Measurements from ENCODE around the gene BNIP3. TPM values are rescaled to one million over a fixed set of nuclear protein-coding genes. Genes with fewer than 3 reads are reported as not detected.
A peak's percentile ranks its signal among the peaks of the same experiment; 100 is the strongest.
"Not testable (repeated sequence)": the region's sequence is repeated elsewhere in the genome, so short reads cannot be mapped to it uniquely, and the experiment has no call there.

Gene BNIP3
- total RNA-seq, 1 donor from 2014 or later = 48.9 TPM

- H3K9me3 Mint-ChIP-seq = peaks cover 12% of the 10 kb centered on the region
- DNase-seq (ENCODE audit: low spot score) = no peak
- peak overlapping the region; percentile 66 for H3K27ac Mint-ChIP-seq
- intact Hi-C loops (cut with micrococcal nuclease) = no loop called here
- H3K4me3 Mint-ChIP-seq = peak overlapping the region; percentile 45
- peaks cover 72% of the 10 kb centered on the region for H3K4me1 Mint-ChIP-seq (ENCODE audit: low read depth)
- H3K27me3 Mint-ChIP-seq (ENCODE audit: insufficient read depth) = no peaks in the 10 kb centered on the region
- peaks cover 30% of the 10 kb centered on the region for H3K36me3 Mint-ChIP-seq (ENCODE audit: low read depth)
Observed at GRCh38 chr10:131926743-131927595, 54.8 kb downstream of the BNIP3 start.

GRCh38 chr10:131926253-131926652 is 55.5 kb downstream of the BNIP3 start:
- Mint-ChIP-seq H3K27ac (no peak overlapping the region), H3K4me1 (ENCODE audit: low read depth) (peaks cover 74% of the 10 kb centered on the region)

GRCh38 chr10:131925716-131926115 is 56.0 kb downstream of the BNIP3 start:
- Mint-ChIP-seq H3K36me3 (ENCODE audit: low read depth) (peaks cover 32% of the 10 kb centered on the region), H3K4me1 (ENCODE audit: low read depth) (peaks cover 74% of the 10 kb centered on the region), H3K4me3 (no peak overlapping the region), H3K27me3 (ENCODE audit: insufficient read depth) (no peaks in the 10 kb centered on the region), H3K27ac (no peak overlapping the region), H3K9me3 (peaks cover 17% of the 10 kb centered on the region)
- intact Hi-C loops (cut with micrococcal nuclease) = no loop called here
- DNase-seq (ENCODE audit: low spot score) = no peak

More at GRCh38 chr10:131926253-131926652, 55.5 kb downstream of the BNIP3 start:
- Mint-ChIP-seq H3K4me3 (no peak overlapping the region), H3K9me3 (peaks cover 12% of the 10 kb centered on the region), H3K27me3 (ENCODE audit: insufficient read depth) (no peaks in the 10 kb centered on the region), H3K36me3 (ENCODE audit: low read depth) (peaks cover 33% of the 10 kb centered on the region)
- no peak for DNase-seq (ENCODE audit: low spot score)
- intact Hi-C loops (cut with micrococcal nuclease) = no loop called here

GRCh38 chr10:131925011-131925649 is 56.6 kb downstream of the BNIP3 start:
- Mint-ChIP-seq H3K9me3 (peaks cover 21% of the 10 kb centered on the region), H3K36me3 (ENCODE audit: low read depth) (peaks cover 32% of the 10 kb centered on the region), H3K27ac (peak overlapping the region; percentile 8), H3K4me1 (ENCODE audit: low read depth) (peaks cover 74% of the 10 kb centered on the region), H3K27me3 (ENCODE audit: insufficient read depth) (no peaks in the 10 kb centered on the region), H3K4me3 (no peak overlapping the region)
- DNase-seq (ENCODE audit: low spot score) = no peak
- intact Hi-C loops (cut with micrococcal nuclease) = no loop called here

- Mint-ChIP-seq H3K27me3 (ENCODE audit: insufficient read depth) (no peaks in the 10 kb centered on the region), H3K4me3 (no peak overlapping the region), H3K4me1 (ENCODE audit: low read depth) (peaks cover 74% of the 10 kb centered on the region), H3K9me3 (peaks cover 40% of the 10 kb centered on the region), H3K36me3 (ENCODE audit: low read depth) (peaks cover 44% of the 10 kb centered on the region), H3K27ac (peak overlapping the region; percentile 52)
- intact Hi-C loops (cut with micrococcal nuclease) = no loop called here
- no peak for DNase-seq (ENCODE audit: low spot score)
Observed at GRCh38 chr10:131923038-131923756, 58.5 kb downstream of the BNIP3 start.

- H3K27me3 Mint-ChIP-seq (ENCODE audit: insufficient read depth) = no peaks in the 10 kb centered on the region
- H3K4me1 Mint-ChIP-seq (ENCODE audit: low read depth) = peaks cover 63% of the 10 kb centered on the region
- no peak overlapping the region for H3K27ac Mint-ChIP-seq
- peaks cover 55% of the 10 kb centered on the region for H3K9me3 Mint-ChIP-seq
- H3K36me3 Mint-ChIP-seq (ENCODE audit: low read depth) = peaks cover 52% of the 10 kb centered on the region
- intact Hi-C loops (cut with micrococcal nuclease) = no loop called here
- DNase-seq (ENCODE audit: low spot score) = no peak
- H3K4me3 Mint-ChIP-seq = no peak overlapping the region
Observed at GRCh38 chr10:131921184-131921583, 60.5 kb downstream of the BNIP3 start.

GRCh38 chr10:131920693-131921092 is 61.0 kb downstream of the BNIP3 start:
- Mint-ChIP-seq H3K9me3 (peaks cover 55% of the 10 kb centered on the region), H3K27ac (no peak overlapping the region), H3K4me1 (ENCODE audit: low read depth) (peaks cover 63% of the 10 kb centered on the region), H3K36me3 (ENCODE audit: low read depth) (peaks cover 53% of the 10 kb centered on the region), H3K27me3 (ENCODE audit: insufficient read depth) (no peaks in the 10 kb centered on the region), H3K4me3 (no peak overlapping the region)
- DNase-seq (ENCODE audit: low spot score) = no peak
- intact Hi-C loops (cut with micrococcal nuclease) = loop anchor here (1.0 kb wide), 1 partner anchor 8 kb away; no protein-coding TSS in a partner anchor

- DNase-seq (ENCODE audit: low spot score) = no peak
- peaks cover 51% of the 10 kb centered on the region for H3K9me3 Mint-ChIP-seq
- peak overlapping the region; percentile 87 for H3K27ac Mint-ChIP-seq
- intact Hi-C loops (cut with micrococcal nuclease) = loop anchor here (1.0 kb wide), 1 partner anchor 8 kb away; no protein-coding TSS in a partner anchor
- no peaks in the 10 kb centered on the region for H3K27me3 Mint-ChIP-seq (ENCODE audit: insufficient read depth)
- peaks cover 52% of the 10 kb centered on the region for H3K36me3 Mint-ChIP-seq (ENCODE audit: low read depth)
- H3K4me1 Mint-ChIP-seq (ENCODE audit: low read depth) = peaks cover 58% of the 10 kb centered on the region
- H3K4me3 Mint-ChIP-seq = no peak overlapping the region
Observed at GRCh38 chr10:131920151-131920550, 61.6 kb downstream of the BNIP3 start.

GRCh38 chr10:131919461-131919860 is 62.3 kb downstream of the BNIP3 start:
- H3K4me3 Mint-ChIP-seq; H3K27me3 Mint-ChIP-seq (ENCODE audit: insufficient read depth); intact Hi-C loops (cut with micrococcal nuclease); DNase-seq (ENCODE audit: low spot score): not testable (repeated sequence)
- peak overlapping the region; percentile 87 for H3K27ac Mint-ChIP-seq
- peaks cover 51% of the 10 kb centered on the region for H3K4me1 Mint-ChIP-seq (ENCODE audit: low read depth)
- peaks cover 47% of the 10 kb centered on the region for H3K9me3 Mint-ChIP-seq
- H3K36me3 Mint-ChIP-seq (ENCODE audit: low read depth) = peaks cover 48% of the 10 kb centered on the region

Other genes with a start within 250 kb of the BNIP3 start
- gene PPP2R2D, start 80.9 kb downstream of the BNIP3 start, total RNA-seq = 37.6 and 38.4 TPM in 2 replicates
- gene JAKMIP3, start 84.0 kb upstream of the BNIP3 start, total RNA-seq = 1.1 and 1.3 TPM in 2 replicates
- 24.1 and 24.7 TPM in 2 replicates for gene DPYSL4, start 205.0 kb upstream of the BNIP3 start, total RNA-seq

Measured in activated T-helper 1 cell treated with anti-CD3 and anti-CD28 coated beads, Interleukin-12 subunit alpha, Interleukin-12 subunit beta, Interleukin-2, Interleukin-4 antibody, amounts not matched to agents 30 ng/mL and 10 ng/mL and 1 ng/mL, durations not matched to agents 14 hours and 24 hours and 36 hours (primary cell).